Effector CD8-positive, alpha-beta T cell (primary cell): ENCODE results near the gene TAF3.

ENCODE experiments used
- DNase-seq: peaks from one replicate; lab custom pipeline; 2025; lab: John Stamatoyannopoulos, UW

TAF3 gene

DNA sequence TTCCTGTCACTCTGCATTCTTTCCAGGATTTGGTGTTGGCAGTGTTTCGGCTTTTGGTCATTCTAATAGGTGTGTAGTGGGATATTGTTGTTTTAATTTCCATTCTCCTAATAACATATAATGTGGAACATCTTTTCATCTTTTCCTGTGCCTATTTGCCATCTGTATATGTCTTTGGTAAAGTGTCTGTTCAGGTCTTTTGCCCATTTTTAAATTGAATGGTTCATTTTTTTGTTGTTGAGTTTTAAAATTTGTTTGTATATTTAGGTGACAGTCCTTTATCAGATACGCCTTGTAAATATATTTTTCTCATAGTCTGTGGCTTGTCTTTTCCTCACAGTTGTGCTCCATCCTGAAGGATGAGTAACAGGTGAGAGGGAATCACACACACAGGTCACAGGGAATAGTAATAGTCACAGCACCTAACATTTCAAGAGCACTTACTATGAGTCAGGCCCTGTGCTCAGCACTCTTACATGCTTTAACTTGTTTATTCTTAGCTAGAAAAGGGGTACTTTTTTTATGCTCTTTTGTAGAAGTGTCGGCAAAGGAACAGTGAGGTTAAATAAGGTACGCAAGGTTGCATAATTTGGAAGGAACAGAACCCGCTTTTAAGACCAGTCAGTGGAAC, 119.1 kb downstream of the TAF3 start:
- DNase-seq: no peak

DNA sequence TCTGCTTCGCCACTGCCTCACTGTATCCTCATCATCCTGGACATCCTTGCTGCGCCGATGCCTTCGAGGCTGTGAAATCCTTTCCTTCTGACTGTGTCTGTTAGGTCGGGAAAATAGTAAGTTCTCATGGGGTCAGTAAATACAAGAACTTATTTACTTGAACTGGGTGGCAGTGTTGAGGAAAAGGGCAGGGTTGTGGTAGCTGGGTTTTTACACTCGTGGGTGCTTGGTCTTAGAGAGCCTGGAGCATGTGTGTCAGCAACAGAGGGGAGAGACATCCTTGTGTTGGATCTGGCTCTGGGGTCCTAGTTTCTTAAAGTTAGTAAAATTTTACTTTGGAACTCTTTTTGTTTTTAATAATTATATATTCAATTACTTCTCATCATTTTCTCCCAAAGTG, 123.3 kb downstream of the TAF3 start:
- DNase-seq: no peak

DNA sequence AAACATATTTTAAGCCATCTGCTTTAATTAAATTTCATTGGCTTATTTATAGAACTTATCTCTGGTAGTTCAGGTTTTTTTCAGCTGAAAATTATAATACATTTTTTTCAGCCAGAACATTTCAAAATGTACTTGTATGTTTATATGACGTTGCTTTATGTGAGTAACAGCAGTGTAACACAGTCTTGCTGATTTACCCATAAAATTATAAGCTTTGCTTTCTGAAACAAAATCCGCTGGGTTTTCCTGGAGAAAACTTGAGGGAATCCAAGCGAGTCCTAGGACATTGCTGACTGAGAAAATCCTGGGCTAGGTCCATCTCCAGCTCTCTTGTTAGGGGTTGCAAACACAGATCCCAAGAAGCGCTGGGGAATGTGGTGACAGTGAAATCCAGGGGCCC, 124.0 kb downstream of the TAF3 start:
- no peak for DNase-seq

GRCh38 chr10:7942859-7943258, 124.6 kb downstream of the TAF3 start:
- no peak for DNase-seq

DNA sequence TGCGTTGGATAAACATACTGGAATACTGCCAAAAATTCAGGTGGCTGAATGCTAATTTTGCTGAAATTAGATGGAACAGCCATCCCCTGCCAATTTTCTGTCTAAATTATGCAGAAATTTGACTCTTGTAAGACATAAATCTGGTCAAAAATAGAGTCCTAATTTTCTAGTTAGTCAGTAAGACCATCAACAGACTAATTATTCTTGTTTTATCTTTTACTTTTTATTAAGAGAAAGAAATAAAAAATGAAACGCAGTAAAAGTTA, 125.8 kb downstream of the TAF3 start:
- no peak for DNase-seq

- DNase-seq: no peak
Observed at GRCh38 chr10:7944537-7944936, 126.2 kb downstream of the TAF3 start.

- no peak for DNase-seq
Observed at GRCh38 chr10:7945034-7945433, 126.7 kb downstream of the TAF3 start.

GRCh38 chr10:7945469-7946187, 127.3 kb downstream of the TAF3 start:
- no peak for DNase-seq

DNA sequence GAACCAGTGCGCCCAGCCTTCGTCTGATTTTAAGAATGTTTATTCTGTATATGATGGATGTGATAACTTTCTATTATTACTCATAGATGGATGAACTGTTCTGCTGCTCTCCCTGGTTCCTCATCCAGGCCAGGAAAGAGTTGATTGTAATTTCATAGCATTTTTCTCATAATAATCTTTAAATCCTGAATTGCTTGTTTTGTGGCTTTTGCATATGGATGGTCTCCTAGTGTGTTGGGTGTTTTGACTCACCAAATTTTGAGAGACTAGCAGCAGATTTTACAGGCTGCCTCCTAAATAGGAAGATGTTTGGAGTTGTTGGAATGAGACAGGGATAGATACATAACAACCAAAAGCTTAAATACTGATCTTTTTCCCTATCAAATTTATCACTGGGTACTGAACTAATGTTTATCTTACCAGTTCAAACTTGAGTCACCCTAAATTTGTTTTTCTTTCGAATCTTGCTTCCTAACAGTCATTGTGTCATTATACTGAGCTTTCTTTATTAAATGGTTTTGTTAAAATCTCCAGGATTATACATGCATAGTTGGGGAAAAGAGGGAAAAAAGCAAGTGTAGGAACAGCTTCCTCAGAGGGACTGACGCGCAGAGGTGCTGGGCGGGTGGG, 130.2 kb downstream of the TAF3 start:
- DNase-seq: no peak

GRCh38 chr10:7950981-7951847, 132.9 kb downstream of the TAF3 start:
- DNase-seq: no peak

- DNase-seq: no peak
Observed at GRCh38 chr10:7952266-7952665, 134.0 kb downstream of the TAF3 start.

- no peak for DNase-seq
Observed at GRCh38 chr10:7953447-7953846, 135.1 kb downstream of the TAF3 start.

DNA sequence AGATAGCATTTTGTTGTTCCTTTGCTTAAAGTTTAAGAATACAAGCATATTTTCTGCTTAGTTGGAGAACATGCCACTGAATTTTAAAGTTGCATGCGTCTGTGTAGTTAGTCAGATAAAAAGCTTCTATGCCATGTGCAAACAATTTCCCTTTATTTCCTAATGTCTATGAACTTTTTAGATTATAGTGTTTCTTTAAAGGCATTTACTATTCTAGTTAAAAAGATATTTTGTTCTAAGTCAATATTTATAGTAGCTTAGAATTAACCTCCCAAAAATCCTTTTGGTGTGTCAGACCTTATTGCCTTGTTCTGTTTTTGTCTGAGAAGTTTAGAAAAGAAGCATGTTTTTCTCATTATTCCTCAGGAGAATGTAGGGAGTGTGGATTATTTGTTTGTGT, 137.1 kb downstream of the TAF3 start:
- no peak for DNase-seq

DNA sequence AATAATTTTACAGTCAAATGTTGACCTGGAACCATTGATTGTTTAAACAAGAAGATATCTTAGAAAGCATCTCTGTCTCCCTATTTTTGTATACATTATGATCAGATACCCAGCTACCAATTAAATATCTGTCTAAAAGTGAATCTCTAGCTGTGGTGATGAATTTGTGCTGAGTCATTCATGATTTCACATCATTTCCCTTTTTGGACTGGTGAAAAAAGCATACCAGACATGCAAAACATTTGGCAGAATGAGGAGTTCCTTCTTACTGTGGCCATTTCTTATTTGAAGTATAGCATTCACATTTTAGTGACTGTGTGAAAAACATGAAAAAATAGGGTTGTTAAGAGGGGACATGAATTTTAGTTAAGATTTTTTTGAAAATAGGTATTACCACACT, 138.2 kb downstream of the TAF3 start:
- no peak for DNase-seq

DNA sequence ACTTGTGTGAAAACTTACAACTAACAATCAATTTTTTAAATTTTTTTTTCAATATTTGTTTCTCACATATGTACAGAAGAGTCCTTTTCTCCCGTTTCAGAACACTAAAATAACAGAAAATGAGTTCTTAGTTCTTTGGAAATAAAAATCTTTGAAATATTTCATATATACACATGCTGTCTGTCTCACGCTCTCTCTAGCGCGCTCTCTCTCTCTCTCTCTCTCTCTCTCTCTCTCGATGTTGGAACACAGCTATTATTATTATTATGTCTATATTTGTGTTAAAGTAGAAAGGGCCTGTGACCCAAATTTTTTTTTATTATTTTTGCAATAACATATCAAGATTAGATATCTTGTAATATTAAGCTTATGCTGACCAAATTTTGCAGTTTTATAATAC, 139.3 kb downstream of the TAF3 start:
- DNase-seq: no peak

GRCh38 chr10:7958442-7958841, 140.1 kb downstream of the TAF3 start:
- no peak for DNase-seq

DNA sequence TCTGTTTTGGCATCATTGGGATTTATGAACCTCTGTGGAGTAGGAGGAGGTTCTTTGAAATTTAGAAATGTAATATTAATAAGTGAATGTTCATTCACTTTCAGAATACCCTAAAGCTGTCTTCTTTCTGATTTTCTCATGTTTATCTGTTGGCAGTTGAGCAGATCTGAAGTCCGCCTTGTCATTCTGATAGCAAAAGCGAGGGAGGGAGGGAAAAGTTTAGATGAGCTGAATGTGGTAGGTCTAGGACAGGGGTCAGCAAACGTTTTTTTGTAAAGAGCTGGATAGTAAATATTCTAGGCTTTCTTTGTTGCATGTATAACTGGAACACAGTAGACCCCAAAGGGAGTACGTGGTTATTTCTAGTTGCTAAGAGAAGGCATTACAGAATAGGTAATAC, 141.8 kb downstream of the TAF3 start:
- no peak for DNase-seq

DNA sequence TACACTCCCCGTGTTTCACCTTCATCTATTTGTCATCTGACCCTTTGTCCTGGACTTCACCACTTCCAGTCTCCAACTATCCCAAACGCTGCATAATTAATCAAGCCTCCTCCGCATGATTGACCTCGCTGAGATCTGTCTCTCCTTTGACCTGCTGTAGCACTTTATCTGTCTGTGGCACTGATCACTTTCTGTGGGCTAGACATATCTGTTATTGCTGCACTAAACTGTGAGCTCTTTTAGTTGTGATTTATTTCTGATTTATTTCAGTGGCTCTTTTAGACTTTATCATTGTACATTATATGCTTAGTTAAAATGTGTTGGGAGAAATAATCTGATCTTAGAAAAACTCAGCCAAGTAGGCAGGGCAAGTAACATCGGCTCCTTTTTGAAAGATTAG, 144.3 kb downstream of the TAF3 start:
- no peak for DNase-seq

- no peak for DNase-seq
Observed at GRCh38 chr10:7965457-7965856, 147.2 kb downstream of the TAF3 start.

GRCh38 chr10:7967035-7967434, 148.7 kb downstream of the TAF3 start:
- no peak for DNase-seq

DNA sequence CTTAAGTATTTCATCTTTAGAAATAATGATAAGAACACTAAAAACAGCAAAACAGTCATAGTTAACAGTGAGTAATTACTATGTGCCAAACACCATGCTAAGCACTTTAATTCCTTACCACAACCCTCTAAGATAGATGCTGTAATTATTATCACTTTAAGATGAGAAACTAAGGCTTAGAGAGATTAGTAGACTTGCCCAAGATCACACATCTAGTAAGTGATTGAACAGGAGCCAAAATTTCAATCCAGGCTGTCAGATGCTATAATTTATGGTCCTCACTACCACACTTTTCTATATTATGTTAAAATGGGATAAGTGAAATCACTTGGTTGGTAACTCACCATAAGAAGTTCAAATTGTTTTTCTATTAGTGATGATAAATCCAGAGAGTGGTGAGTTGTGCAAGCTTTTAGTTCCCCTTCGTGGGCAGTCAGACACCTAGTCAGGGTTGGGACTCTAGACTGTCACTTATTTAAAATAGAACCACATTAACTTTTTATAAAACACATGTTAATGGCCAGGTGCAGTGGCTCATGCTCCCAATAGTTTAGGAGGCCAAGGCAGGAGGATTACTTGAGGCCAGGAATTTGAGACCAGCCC, 150.3 kb downstream of the TAF3 start:
- DNase-seq: no peak

GRCh38 chr10:7969623-7970022, 151.3 kb downstream of the TAF3 start:
- DNase-seq: no peak
